ENCODE results near the gene ZBED4.

- TF ChIP-seq EZH2 (optimal IDR thresholded peaks at IDR 0.05; ENCODE audit: low read depth, low read length) = no peak
- no peak for TF ChIP-seq CTCF (IDR thresholded peaks at IDR 0.05; ENCODE audit: low read length)
These were observed 76.4 kb downstream of the ZBED4 start for GRCh38 chr22:49929994-49930575.
